Activated CD8-positive, alpha-beta memory T cell treated with anti-CD3 and anti-CD28 coated beads for 4 hours (primary cell): Measurements from ENCODE around the gene ELOVL5.
"Not testable (repeated sequence)": the region's sequence is repeated elsewhere in the genome, so short reads cannot be mapped to it uniquely, and the experiment has no call there.

ENCODE experiments used
- DNase-seq, 2 donors: peaks; one replicate each; pipeline ENCODE4 v3.0.0-alpha.2; 2020; ENCODE audit warnings: low read depth in 2 of 2

The ELOVL5 gene

GRCh38 chr6:53348371-53349208, at the start of gene ELOVL5:
Gene ELOVL5 (minus strand): TSS chr6:53348950. CDS start chr6:53295699, 53,251 bp downstream.
- peak; percentile 92 to 95 for DNase-seq

- DNase-seq = no peak
Observed at GRCh38 chr6:53397283-53397682, 48.5 kb upstream of the ELOVL5 start.

GRCh38 chr6:53395986-53396385, 47.2 kb upstream of the ELOVL5 start:
- DNase-seq = no peak

- DNase-seq = no peak
Observed at GRCh38 chr6:53394704-53395103, 46.0 kb upstream of the ELOVL5 start.

GRCh38 chr6:53391170-53391569, 42.4 kb upstream of the ELOVL5 start:
- no peak for DNase-seq

GRCh38 chr6:53390010-53390409, 41.3 kb upstream of the ELOVL5 start:
- DNase-seq = no peak

GRCh38 chr6:53388615-53389014, 39.9 kb upstream of the ELOVL5 start:
- DNase-seq = not testable (repeated sequence)

GRCh38 chr6:53382421-53382820, 33.7 kb upstream of the ELOVL5 start:
- DNase-seq = no peak

GRCh38 chr6:53378208-53378607, 29.5 kb upstream of the ELOVL5 start:
- no peak for DNase-seq

GRCh38 chr6:53377793-53378192, 29.0 kb upstream of the ELOVL5 start:
- no peak for DNase-seq

- DNase-seq = no peak
Observed at GRCh38 chr6:53377289-53377688, 28.5 kb upstream of the ELOVL5 start.

- no peak for DNase-seq
Observed at GRCh38 chr6:53376661-53377226, 28.0 kb upstream of the ELOVL5 start.

GRCh38 chr6:53375847-53376246, 27.1 kb upstream of the ELOVL5 start:
- DNase-seq = no peak

GRCh38 chr6:53373638-53374037, 24.9 kb upstream of the ELOVL5 start:
- DNase-seq = no peak

GRCh38 chr6:53369876-53370515, 21.2 kb upstream of the ELOVL5 start:
- no peak for DNase-seq

GRCh38 chr6:53369051-53369450, 20.3 kb upstream of the ELOVL5 start:
- DNase-seq = no peak

GRCh38 chr6:53366128-53366641, 17.4 kb upstream of the ELOVL5 start:
- DNase-seq = no peak

GRCh38 chr6:53363341-53364079, 14.8 kb upstream of the ELOVL5 start:
- no peak for DNase-seq

GRCh38 chr6:53361549-53362031, 12.8 kb upstream of the ELOVL5 start:
- peak in 1 of 2 donors; percentile 14 for DNase-seq

- DNase-seq = no peak
Observed at GRCh38 chr6:53360093-53360912, 11.6 kb upstream of the ELOVL5 start.

GRCh38 chr6:53359843-53360092, 11.0 kb upstream of the ELOVL5 start:
- no peak for DNase-seq
